ENCODE data around the gene SERINC3. TPM values are rescaled to one million over a fixed set of nuclear protein-coding genes. Genes with fewer than 3 reads are reported as not detected.

The SERINC3 gene
- polyA plus RNA-seq, 1 donor from 2014 or later, result 64.5 TPM

- Histone ChIP-seq H3K27me3 (ENCODE audit: insufficient read depth, low read depth, low read length) (no peaks in the 10 kb centered on the region), H3K9me2 (ENCODE audit: insufficient read depth, low read length) (no peaks in the 10 kb centered on the region), H3K79me2 (replicated peaks; ENCODE audit: insufficient read depth, low read length) (no peaks in the 10 kb centered on the region), H3K27ac (ENCODE audit: low read length) (no peak overlapping the region), H3K4me2 (ENCODE audit: low read length) (no peak overlapping the region), H3K4me3 (ENCODE audit: low read length) (no peak overlapping the region), H2AFZ (ENCODE audit: low read depth, low read length) (no peak overlapping the region), H4K20me1 (ENCODE audit: insufficient read depth) (no peaks in the 10 kb centered on the region), H3F3A (ENCODE audit: insufficient read depth, low read length, poor library complexity, severe bottlenecking) (no peaks in the 10 kb centered on the region), H3K36me3 (ENCODE audit: insufficient read depth, low read length) (no peaks in the 10 kb centered on the region), H3K9ac (ENCODE audit: low read length) (no peak overlapping the region), H3K9me3 (ENCODE audit: low read length) (no peaks in the 10 kb centered on the region)
- TF ChIP-seq TAF1 (IDR thresholded peaks at IDR 0.05; ENCODE audit: low read depth) (no peak), REST (IDR thresholded peaks at IDR 0.05; ENCODE audit: borderline replicate concordance) (no peak), MXI1 (conservative IDR thresholded peaks at IDR 0.05; ENCODE audit: poor library complexity, severe bottlenecking) (no peak), RAD21 (conservative IDR thresholded peaks at IDR 0.05) (no peak), EP300 (conservative IDR thresholded peaks at IDR 0.05; ENCODE audit: poor library complexity, severe bottlenecking) (no peak), SMC3 (conservative IDR thresholded peaks at IDR 0.05; ENCODE audit: poor library complexity) (no peak), EZH2 (IDR thresholded peaks at IDR 0.05; ENCODE audit: borderline replicate concordance, insufficient read depth, low read length, poor library complexity, severe bottlenecking) (no peak), POLR2AphosphoS5 (IDR thresholded peaks at IDR 0.05) (no peak), CTCF (IDR thresholded peaks at IDR 0.05; ENCODE audit: poor library complexity, severe bottlenecking) (no peak)
These were observed 32.6 kb downstream of the SERINC3 start for GRCh38 chr20:44489223-44489622.

- Histone ChIP-seq H3K9ac (ENCODE audit: low read length) (no peak overlapping the region), H3K4me2 (ENCODE audit: low read length) (no peak overlapping the region), H3K9me3 (ENCODE audit: low read length) (no peaks in the 10 kb centered on the region), H3K79me2 (replicated peaks; ENCODE audit: insufficient read depth, low read length) (no peaks in the 10 kb centered on the region), H3K36me3 (ENCODE audit: insufficient read depth, low read length) (no peaks in the 10 kb centered on the region), H3K27me3 (ENCODE audit: insufficient read depth, low read depth, low read length) (no peaks in the 10 kb centered on the region), H2AFZ (ENCODE audit: low read depth, low read length) (no peak overlapping the region), H3K9me2 (ENCODE audit: insufficient read depth, low read length) (no peaks in the 10 kb centered on the region), H3K4me3 (ENCODE audit: low read length) (no peak overlapping the region), H4K20me1 (ENCODE audit: insufficient read depth) (no peaks in the 10 kb centered on the region), H3F3A (ENCODE audit: insufficient read depth, low read length, poor library complexity, severe bottlenecking) (no peaks in the 10 kb centered on the region), H3K27ac (ENCODE audit: low read length) (no peak overlapping the region)
- TF ChIP-seq RAD21 (conservative IDR thresholded peaks at IDR 0.05) (no peak), REST (IDR thresholded peaks at IDR 0.05; ENCODE audit: borderline replicate concordance) (no peak), SMC3 (conservative IDR thresholded peaks at IDR 0.05; ENCODE audit: poor library complexity) (no peak), TAF1 (IDR thresholded peaks at IDR 0.05; ENCODE audit: low read depth) (no peak), MXI1 (conservative IDR thresholded peaks at IDR 0.05; ENCODE audit: poor library complexity, severe bottlenecking) (no peak), EP300 (conservative IDR thresholded peaks at IDR 0.05; ENCODE audit: poor library complexity, severe bottlenecking) (no peak), POLR2AphosphoS5 (IDR thresholded peaks at IDR 0.05) (no peak), EZH2 (IDR thresholded peaks at IDR 0.05; ENCODE audit: borderline replicate concordance, insufficient read depth, low read length, poor library complexity, severe bottlenecking) (no peak), CTCF (IDR thresholded peaks at IDR 0.05; ENCODE audit: poor library complexity, severe bottlenecking) (no peak)
These were observed 33.3 kb downstream of the SERINC3 start for GRCh38 chr20:44488551-44488950.

Data from neural cell (in vitro differentiated cells).